Measurements from ENCODE around the gene GPD1L.

GRCh38 chr3:32113566-32113965, 7.1 kb downstream of the GPD1L start:
- TF ChIP-seq, protein P1, sequence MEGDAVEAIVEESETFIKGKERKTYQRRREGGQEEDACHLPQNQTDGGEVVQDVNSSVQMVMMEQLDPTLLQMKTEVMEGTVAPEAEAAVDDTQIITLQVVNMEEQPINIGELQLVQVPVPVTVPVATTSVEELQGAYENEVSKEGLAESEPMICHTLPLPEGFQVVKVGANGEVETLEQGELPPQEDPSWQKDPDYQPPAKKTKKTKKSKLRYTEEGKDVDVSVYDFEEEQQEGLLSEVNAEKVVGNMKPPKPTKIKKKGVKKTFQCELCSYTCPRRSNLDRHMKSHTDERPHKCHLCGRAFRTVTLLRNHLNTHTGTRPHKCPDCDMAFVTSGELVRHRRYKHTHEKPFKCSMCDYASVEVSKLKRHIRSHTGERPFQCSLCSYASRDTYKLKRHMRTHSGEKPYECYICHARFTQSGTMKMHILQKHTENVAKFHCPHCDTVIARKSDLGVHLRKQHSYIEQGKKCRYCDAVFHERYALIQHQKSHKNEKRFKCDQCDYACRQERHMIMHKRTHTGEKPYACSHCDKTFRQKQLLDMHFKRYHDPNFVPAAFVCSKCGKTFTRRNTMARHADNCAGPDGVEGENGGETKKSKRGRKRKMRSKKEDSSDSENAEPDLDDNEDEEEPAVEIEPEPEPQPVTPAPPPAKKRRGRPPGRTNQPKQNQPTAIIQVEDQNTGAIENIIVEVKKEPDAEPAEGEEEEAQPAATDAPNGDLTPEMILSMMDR (IDR thresholded peaks at IDR 0.05) = no peak
- TF ChIP-seq POLR2A (IDR thresholded peaks at IDR 0.05) = no peak

Measured in lower leg skin (tissue), 3 donors.